Measurements from ENCODE around the gene EFHD1. TPM values are rescaled to one million over a fixed set of nuclear protein-coding genes. Genes with fewer than 3 reads are reported as not detected.

The EFHD1 gene
- total and polyA plus RNA-seq, 2 experiments from 2014 or later, result 3.4 to 6.4 TPM

GRCh38 chr2:232632229-232632903 lies 1.0 kb upstream of the EFHD1 start:
- Histone ChIP-seq H3K27ac (ENCODE audit: low read depth) (no peak overlapping the region), H3K27me3 (ENCODE audit: insufficient read depth) (peaks cover 59% of the 10 kb centered on the region), H3K9me2 (ENCODE audit: insufficient read depth) (no peaks in the 10 kb centered on the region), H3K79me2 (replicated peaks; ENCODE audit: insufficient read depth) (no peaks in the 10 kb centered on the region), H3K4me3 (peak overlapping the region; percentile 83), H3K4me1 (ENCODE audit: insufficient read depth) (peaks cover 5% of the 10 kb centered on the region; the same call in 1 of the 2 replicates), H2AFZ (peak overlapping the region; percentile 96), H3F3A (replicated peaks; ENCODE audit: low read depth) (peaks cover 9% of the 10 kb centered on the region; the same call in 1 of the 2 replicates), H3K4me2 (peak overlapping the region; percentile 93), H4K20me1 (replicated peaks; ENCODE audit: insufficient read depth) (0 out of 2 replicates have a peak, but pooled peaks cover 3% of the 10 kb centered on the region), H3K36me3 (ENCODE audit: insufficient read depth) (no peaks in the 10 kb centered on the region)
- Mint-ChIP-seq H3K27ac (no peak overlapping the region), H3K4me1 (peaks cover 9% of the 10 kb centered on the region; the same call in 2 of the 3 replicates), H3K4me3 (peak overlapping the region; percentile 60), H3K9me3 (no peaks in the 10 kb centered on the region; the same call in 2 of the 3 replicates), H3K27me3 (ENCODE audit: insufficient read depth, low read depth, poor library complexity) (peaks cover 40% of the 10 kb centered on the region), H3K36me3 (ENCODE audit: low read depth) (no peaks in the 10 kb centered on the region)
- TF ChIP-seq POLR2AphosphoS5 (IDR thresholded peaks at IDR 0.05; ENCODE audit: low read depth) (no peak), CTCF (conservative IDR thresholded peaks at IDR 0.05; ENCODE audit: low read depth in 2 of 2) (no peak), ZNF114 (CRISPR knock-in tag; IDR thresholded peaks at IDR 0.05) (no peak), EZH2phosphoT487 (IDR thresholded peaks at IDR 0.05; ENCODE audit: unreplicated experiment) (no peak), NANOG (IDR thresholded peaks at IDR 0.05; ENCODE audit: borderline replicate concordance) (no peak), STAT1 (IDR thresholded peaks at IDR 0.05; ENCODE audit: unreplicated experiment) (no peak), REST (IDR thresholded peaks at IDR 0.05; ENCODE audit: unreplicated experiment) (no peak), CREB1 (CRISPR knock-in tag; IDR thresholded peaks at IDR 0.05; ENCODE audit: low read depth) (no peak), ZNF462 (CRISPR knock-in tag; IDR thresholded peaks at IDR 0.05) (no peak), ETS1 (IDR thresholded peaks at IDR 0.05) (no peak)
- DNase-seq (ENCODE audit: low spot score) (no peak), ATAC-seq (no peak)

Measured in GM23338 (cell line).